ENCODE results near the gene BBOX1.

GRCh38 chr11:27046956-27047355 lies 6.3 kb downstream of the BBOX1 start:
- TF ChIP-seq, protein P1, sequence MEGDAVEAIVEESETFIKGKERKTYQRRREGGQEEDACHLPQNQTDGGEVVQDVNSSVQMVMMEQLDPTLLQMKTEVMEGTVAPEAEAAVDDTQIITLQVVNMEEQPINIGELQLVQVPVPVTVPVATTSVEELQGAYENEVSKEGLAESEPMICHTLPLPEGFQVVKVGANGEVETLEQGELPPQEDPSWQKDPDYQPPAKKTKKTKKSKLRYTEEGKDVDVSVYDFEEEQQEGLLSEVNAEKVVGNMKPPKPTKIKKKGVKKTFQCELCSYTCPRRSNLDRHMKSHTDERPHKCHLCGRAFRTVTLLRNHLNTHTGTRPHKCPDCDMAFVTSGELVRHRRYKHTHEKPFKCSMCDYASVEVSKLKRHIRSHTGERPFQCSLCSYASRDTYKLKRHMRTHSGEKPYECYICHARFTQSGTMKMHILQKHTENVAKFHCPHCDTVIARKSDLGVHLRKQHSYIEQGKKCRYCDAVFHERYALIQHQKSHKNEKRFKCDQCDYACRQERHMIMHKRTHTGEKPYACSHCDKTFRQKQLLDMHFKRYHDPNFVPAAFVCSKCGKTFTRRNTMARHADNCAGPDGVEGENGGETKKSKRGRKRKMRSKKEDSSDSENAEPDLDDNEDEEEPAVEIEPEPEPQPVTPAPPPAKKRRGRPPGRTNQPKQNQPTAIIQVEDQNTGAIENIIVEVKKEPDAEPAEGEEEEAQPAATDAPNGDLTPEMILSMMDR (conservative IDR thresholded peaks at IDR 0.05 in 1 of 2, IDR thresholded peaks at IDR 0.05 in 1 of 2; ENCODE audit: low read depth in 1 of 2, low read length in 2 of 2), result no peak
- TF ChIP-seq EZH2 (IDR thresholded peaks at IDR 0.05; ENCODE audit: low read length, missing control alignments), result no peak
